ENCODE data around the gene VIT.

- no peak for TF ChIP-seq CTCF (IDR thresholded peaks at IDR 0.05)
- TF ChIP-seq POLR2A (IDR thresholded peaks at IDR 0.05), result no peak
- TF ChIP-seq EP300 (IDR thresholded peaks at IDR 0.05), result no peak
Measured at GRCh38 chr2:36823862-36824261, 127.4 kb downstream of the VIT start.
